Myometrial cell (primary cell): ENCODE measurements around the gene IFNA16. TPM values are rescaled to one million over a fixed set of nuclear protein-coding genes. Genes with fewer than 3 reads are reported as not detected.

Experiments
- total RNA-seq: library from RNA; depleted of rRNA; stranded (reverse); fragments of >200 nt; gene quantifications from 2 replicates; pipeline ENCODE4 v1.2.3, GENCODE V29; 2015

The IFNA16 gene
- total RNA-seq: not detected in 2 replicates

DNA sequence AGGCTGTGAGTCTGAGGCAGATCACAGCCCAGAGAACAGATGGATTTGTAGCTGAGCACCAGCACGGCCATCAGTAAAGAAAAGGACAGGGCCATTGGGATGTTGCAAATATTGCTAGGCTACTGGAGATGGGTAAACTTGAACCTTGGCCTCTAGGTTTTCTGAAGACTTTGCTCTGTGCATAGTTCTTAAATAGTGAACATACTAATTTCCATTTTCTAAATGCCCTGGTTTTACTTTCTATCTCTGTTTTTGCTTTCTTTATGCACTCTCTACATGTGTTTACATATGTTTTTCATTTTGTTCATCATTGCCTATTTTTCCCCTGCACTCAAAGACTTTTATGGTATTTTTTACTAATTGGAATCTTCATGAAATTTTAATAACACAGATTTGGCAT lies at the start of gene IFNA16:
TSS of gene IFNA16 (minus strand) at position 101 of the 400 bp plus-strand sequence. CDS start at position 95, 6 bp downstream.

GRCh38 chr9:21239911-21240310 lies 22.8 kb upstream of the IFNA16 start, which contains the start of gene IFNA14:
Gene IFNA14 (minus strand): TSS chr9:21240005. CDS start chr9:21239935, 70 bp downstream.

DNA sequence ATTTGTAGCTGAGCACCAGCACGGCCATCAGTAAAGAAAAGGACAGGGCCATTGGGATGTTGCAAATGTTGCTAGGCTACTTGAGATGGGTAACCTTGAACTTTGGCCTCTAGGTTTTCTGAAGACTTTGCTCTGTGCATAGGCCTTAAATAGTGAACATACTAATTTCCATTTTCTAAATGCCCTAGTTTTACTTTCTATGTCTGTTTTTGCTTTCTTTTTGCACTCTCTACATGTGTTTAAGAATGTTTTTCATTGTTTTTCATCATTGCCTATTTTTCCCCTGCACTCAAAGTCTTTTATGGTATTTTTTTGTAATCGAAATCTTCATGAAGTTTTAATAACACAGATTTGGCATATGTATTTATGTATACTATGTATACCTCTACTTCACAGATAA lies 11.0 kb upstream of the IFNA16 start, which contains the start of gene IFNA17:
TSS of gene IFNA17 (minus strand) at position 101 of the 400 bp plus-strand sequence. CDS start at position 52, 49 bp downstream.

GRCh38 chr9:21207043-21207442 lies 10.1 kb downstream of the IFNA16 start, which contains the start of gene IFNA10:
Gene IFNA10 (minus strand): TSS chr9:21207143. CDS start chr9:21207097, 46 bp downstream.

GRCh38 chr9:21202105-21202504 lies 15.0 kb downstream of the IFNA16 start, which contains the start of gene IFNA7:
Gene IFNA7 (minus strand): TSS chr9:21202205. CDS start chr9:21202165, 40 bp downstream.

DNA sequence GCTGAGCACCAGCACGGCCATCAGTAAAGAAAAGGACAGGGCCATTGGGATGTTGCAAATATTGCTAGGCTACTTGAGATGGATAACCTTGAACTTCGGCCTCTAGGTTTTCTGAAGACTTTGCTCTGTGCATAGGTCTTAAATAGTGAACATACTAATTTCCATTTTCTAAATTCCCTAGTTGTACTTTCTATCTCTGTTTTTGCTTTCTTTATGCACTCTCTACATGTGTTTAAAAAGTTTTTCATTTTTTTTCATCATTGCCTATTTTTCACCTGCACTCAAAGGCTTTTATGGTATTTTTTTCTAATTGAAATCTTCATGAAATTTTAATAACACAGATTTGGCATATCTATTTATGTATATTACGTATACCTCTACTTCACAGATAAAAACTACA lies 29.6 kb downstream of the IFNA16 start, which contains the start of gene IFNA4:
TSS of gene IFNA4 (minus strand) at position 101 of the 400 bp plus-strand sequence. CDS start at position 45, 56 bp downstream.

GRCh38 chr9:21166560-21166959 lies 50.6 kb downstream of the IFNA16 start, which contains the start of gene IFNA21:
Gene IFNA21 (minus strand): TSS chr9:21166660. CDS start chr9:21166612, 48 bp downstream.

Other genes starting within 250 kb of the IFNA16 start
- 9.0 and 13.0 TPM in 2 replicates for gene HACD4, start 185.7 kb downstream of the IFNA16 start, total RNA-seq
- gene IFNB1, start 139.4 kb downstream of the IFNA16 start, total RNA-seq: not detected in 2 replicates
- gene IFNW1, start 75.5 kb downstream of the IFNA16 start, total RNA-seq: not detected in 2 replicates
- gene IFNA21, start 50.7 kb downstream of the IFNA16 start, total RNA-seq: not detected in 2 replicates
- gene IFNA4, start 29.7 kb downstream of the IFNA16 start, total RNA-seq: not detected in 2 replicates
- gene IFNA7, start 15.1 kb downstream of the IFNA16 start, total RNA-seq: not detected in 2 replicates
- not detected in 2 replicates for gene IFNA10, start 10.2 kb downstream of the IFNA16 start, total RNA-seq
- not detected in 2 replicates for gene IFNA17, start 10.9 kb upstream of the IFNA16 start, total RNA-seq
- gene IFNA14, start 22.7 kb upstream of the IFNA16 start, total RNA-seq: not detected in 2 replicates
- gene IFNA5, start 88.0 kb upstream of the IFNA16 start, total RNA-seq: not detected in 2 replicates
- 22.5 and 29.8 TPM in 2 replicates for gene KLHL9, start 118.1 kb upstream of the IFNA16 start, total RNA-seq
- gene IFNA6, start 133.6 kb upstream of the IFNA16 start, total RNA-seq: not detected in 2 replicates
- not detected in 2 replicates for gene IFNA13, start 150.7 kb upstream of the IFNA16 start, total RNA-seq
- gene IFNA2, start 168.1 kb upstream of the IFNA16 start, total RNA-seq: not detected in 2 replicates
- not detected in 2 replicates for gene IFNA8, start 191.8 kb upstream of the IFNA16 start, total RNA-seq
- gene IFNA1, start 223.1 kb upstream of the IFNA16 start, total RNA-seq: not detected in 2 replicates